ENCODE data around the gene GABRR3. TPM values are rescaled to one million over a fixed set of nuclear protein-coding genes. Genes with fewer than 3 reads are reported as not detected.

The GABRR3 gene
- polyA plus RNA-seq, 1 donor (not counting 4 experiments of a cell fraction or from before 2014, with no cell fraction given) = not detected

DNA sequence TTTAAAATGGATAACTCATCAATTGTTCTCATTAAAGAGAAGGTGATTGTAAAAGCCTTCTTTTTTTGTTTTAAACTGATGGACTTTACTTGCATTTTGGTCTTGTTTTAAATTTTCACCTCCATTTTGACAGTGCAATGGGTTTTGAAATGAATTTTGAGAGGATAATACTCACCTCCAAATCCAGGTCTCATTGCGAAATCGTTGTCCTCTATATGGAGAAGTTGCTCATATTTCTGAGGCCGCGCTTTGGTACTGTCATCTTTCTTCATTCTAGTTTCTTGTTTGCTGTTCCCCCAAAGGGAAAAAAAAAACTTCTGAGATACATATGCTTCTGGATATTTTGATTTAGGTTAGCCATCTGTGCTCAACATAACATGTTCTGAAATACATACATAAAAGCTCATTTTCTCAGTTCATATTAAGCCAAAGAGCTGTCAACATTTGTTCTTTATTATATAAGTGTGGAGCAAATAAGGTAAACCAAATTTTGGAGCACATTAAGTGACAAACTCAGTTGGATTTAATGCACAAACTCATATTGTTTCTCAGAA lies 9.6 kb downstream of the GABRR3 start:
- Histone ChIP-seq H3K9ac (ENCODE audit: control insufficient read depth, extremely low read depth, insufficient read depth, low read length) (no peak overlapping the region), H4K20me1 (ENCODE audit: control insufficient read depth, extremely low read depth, insufficient read depth, low read length) (no peaks in the 10 kb centered on the region), H3K36me3 (ENCODE audit: control insufficient read depth in 2 of 2, extremely low read depth in 1 of 2, insufficient read depth in 2 of 2, low read length in 2 of 2) (no peaks in the 10 kb centered on the region), H3K4me1 (ENCODE audit: control insufficient read depth, extremely low read depth, insufficient read depth, low read length) (no peaks in the 10 kb centered on the region), H3K4me2 (ENCODE audit: control insufficient read depth, extremely low read depth, insufficient read depth, low read depth, low read length) (no peak overlapping the region), H3K9me1 (ENCODE audit: control insufficient read depth, extremely low read depth, insufficient read depth, low read length) (no peaks in the 10 kb centered on the region), H3K27ac (ENCODE audit: control insufficient read depth, insufficient read depth, low read length) (no peak overlapping the region), H3K9me3 (ENCODE audit: control insufficient read depth, low read depth, low read length) (no peaks in the 10 kb centered on the region), H2AFZ (ENCODE audit: control insufficient read depth, low read length) (no peak overlapping the region), H3K79me2 (ENCODE audit: control insufficient read depth, insufficient read depth, low read length) (no peaks in the 10 kb centered on the region), H3K4me3 (ENCODE audit: control insufficient read depth in 2 of 3, extremely low read depth in 1 of 3, insufficient read depth in 2 of 3, low read depth in 1 of 3, low read length in 3 of 3) (no peak overlapping the region), H3K27me3 (ENCODE audit: control insufficient read depth, extremely low read depth, insufficient read depth, low read length) (no peaks in the 10 kb centered on the region)
- FAIRE-seq (no peak), DNase-seq (ENCODE audit: low read depth, low spot score) (no peak)
- TF ChIP-seq EZH2 (IDR thresholded peaks at IDR 0.05; ENCODE audit: low read length) = no peak
- TF ChIP-seq, protein P1, sequence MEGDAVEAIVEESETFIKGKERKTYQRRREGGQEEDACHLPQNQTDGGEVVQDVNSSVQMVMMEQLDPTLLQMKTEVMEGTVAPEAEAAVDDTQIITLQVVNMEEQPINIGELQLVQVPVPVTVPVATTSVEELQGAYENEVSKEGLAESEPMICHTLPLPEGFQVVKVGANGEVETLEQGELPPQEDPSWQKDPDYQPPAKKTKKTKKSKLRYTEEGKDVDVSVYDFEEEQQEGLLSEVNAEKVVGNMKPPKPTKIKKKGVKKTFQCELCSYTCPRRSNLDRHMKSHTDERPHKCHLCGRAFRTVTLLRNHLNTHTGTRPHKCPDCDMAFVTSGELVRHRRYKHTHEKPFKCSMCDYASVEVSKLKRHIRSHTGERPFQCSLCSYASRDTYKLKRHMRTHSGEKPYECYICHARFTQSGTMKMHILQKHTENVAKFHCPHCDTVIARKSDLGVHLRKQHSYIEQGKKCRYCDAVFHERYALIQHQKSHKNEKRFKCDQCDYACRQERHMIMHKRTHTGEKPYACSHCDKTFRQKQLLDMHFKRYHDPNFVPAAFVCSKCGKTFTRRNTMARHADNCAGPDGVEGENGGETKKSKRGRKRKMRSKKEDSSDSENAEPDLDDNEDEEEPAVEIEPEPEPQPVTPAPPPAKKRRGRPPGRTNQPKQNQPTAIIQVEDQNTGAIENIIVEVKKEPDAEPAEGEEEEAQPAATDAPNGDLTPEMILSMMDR (optimal IDR thresholded peaks at IDR 0.05 in 1 of 3, IDR thresholded peaks at IDR 0.05 in 1 of 3, conservative IDR thresholded peaks at IDR 0.05 in 1 of 3; ENCODE audit: extremely low read depth in 1 of 3, insufficient read depth in 2 of 3, low read length in 3 of 3) = no peak
- dilution Hi-C loops (cut with MboI; ENCODE audit: extremely low pct_ligation_motif_present, low sequenced_read_pairs) = no loop called here

GRCh38 chr3:98022978-98023820 lies 11.9 kb downstream of the GABRR3 start:
- Histone ChIP-seq H3K79me2 (ENCODE audit: control insufficient read depth, insufficient read depth, low read length) (no peaks in the 10 kb centered on the region), H3K4me2 (ENCODE audit: control insufficient read depth, extremely low read depth, insufficient read depth, low read depth, low read length) (no peak overlapping the region), H3K27ac (ENCODE audit: control insufficient read depth, insufficient read depth, low read length) (no peak overlapping the region), H3K4me1 (ENCODE audit: control insufficient read depth, extremely low read depth, insufficient read depth, low read length) (no peaks in the 10 kb centered on the region), H3K9me1 (ENCODE audit: control insufficient read depth, extremely low read depth, insufficient read depth, low read length) (no peaks in the 10 kb centered on the region), H3K9me3 (ENCODE audit: control insufficient read depth, low read depth, low read length) (no peaks in the 10 kb centered on the region), H2AFZ (ENCODE audit: control insufficient read depth, low read length) (no peak overlapping the region), H3K4me3 (ENCODE audit: control insufficient read depth in 2 of 3, extremely low read depth in 1 of 3, insufficient read depth in 2 of 3, low read depth in 1 of 3, low read length in 3 of 3) (no peak overlapping the region), H4K20me1 (ENCODE audit: control insufficient read depth, extremely low read depth, insufficient read depth, low read length) (no peaks in the 10 kb centered on the region), H3K9ac (ENCODE audit: control insufficient read depth, extremely low read depth, insufficient read depth, low read length) (no peak overlapping the region), H3K27me3 (ENCODE audit: control insufficient read depth, extremely low read depth, insufficient read depth, low read length) (no peaks in the 10 kb centered on the region), H3K36me3 (ENCODE audit: control insufficient read depth in 2 of 2, extremely low read depth in 1 of 2, insufficient read depth in 2 of 2, low read length in 2 of 2) (no peaks in the 10 kb centered on the region)
- dilution Hi-C loops (cut with MboI; ENCODE audit: extremely low pct_ligation_motif_present, low sequenced_read_pairs) = no loop called here
- TF ChIP-seq, protein P1 (optimal IDR thresholded peaks at IDR 0.05 in 1 of 3, IDR thresholded peaks at IDR 0.05 in 1 of 3, conservative IDR thresholded peaks at IDR 0.05 in 1 of 3; ENCODE audit: extremely low read depth in 1 of 3, insufficient read depth in 2 of 3, low read length in 3 of 3) = peak; percentile 81 to 85 (median 83)
- TF ChIP-seq EZH2 (IDR thresholded peaks at IDR 0.05; ENCODE audit: low read length) = no peak
- DNase-seq (ENCODE audit: low read depth, low spot score) (no peak), FAIRE-seq (peak; percentile 79)
